ENCODE measurements around the gene OR5AK2. TPM values are rescaled to one million over a fixed set of nuclear protein-coding genes. Genes with fewer than 3 reads are reported as not detected.

The OR5AK2 gene, protein sequence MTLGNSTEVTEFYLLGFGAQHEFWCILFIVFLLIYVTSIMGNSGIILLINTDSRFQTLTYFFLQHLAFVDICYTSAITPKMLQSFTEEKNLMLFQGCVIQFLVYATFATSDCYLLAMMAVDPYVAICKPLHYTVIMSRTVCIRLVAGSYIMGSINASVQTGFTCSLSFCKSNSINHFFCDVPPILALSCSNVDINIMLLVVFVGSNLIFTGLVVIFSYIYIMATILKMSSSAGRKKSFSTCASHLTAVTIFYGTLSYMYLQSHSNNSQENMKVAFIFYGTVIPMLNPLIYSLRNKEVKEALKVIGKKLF
- not detected in 5 replicates for total RNA-seq (2022; extraction: Qiagen RNA extraction; ENCODE audit: low read depth)

DNA sequence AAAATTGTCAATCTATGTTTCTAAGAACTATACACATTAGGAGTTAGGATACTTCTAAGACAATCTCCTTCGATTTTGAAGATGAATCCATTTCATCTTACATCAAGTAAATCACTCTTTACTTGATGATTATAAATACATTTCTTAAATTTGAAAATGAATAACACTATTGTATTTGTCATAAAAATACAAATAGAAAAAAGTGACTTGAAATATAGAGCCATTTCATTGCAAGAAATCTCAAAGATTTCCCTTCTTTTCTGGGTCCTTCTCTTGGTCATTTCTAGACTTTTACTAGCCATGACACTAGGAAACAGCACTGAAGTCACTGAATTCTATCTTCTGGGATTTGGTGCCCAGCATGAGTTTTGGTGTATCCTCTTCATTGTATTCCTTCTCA lies at the start of gene OR5AK2:
Gene OR5AK2, plus strand, starts transcription at position 301 of the 400 bp plus-strand sequence. Its CDS starts 0 bp downstream, at position 301.

Other genes with a start within 250 kb of the OR5AK2 start
- gene OR9G4, start 240.2 kb upstream of the OR5AK2 start, total RNA-seq (2022; extraction: Qiagen RNA extraction; ENCODE audit: low read depth), result not detected in 5 replicates
- gene LRRC55, start 193.0 kb downstream of the OR5AK2 start, total RNA-seq (2022; extraction: Qiagen RNA extraction; ENCODE audit: low read depth), result 0.01 TPM in 1 of 5 replicates, not detected in the others
- 0.03 to 0.12 TPM (median 0.08 TPM) in 4 of 5 replicates, not detected in the other for gene APLNR, start 248.3 kb downstream of the OR5AK2 start, total RNA-seq (2022; extraction: Qiagen RNA extraction; ENCODE audit: low read depth)